ENCODE results near the gene TMX2. TPM values are rescaled to one million over a fixed set of nuclear protein-coding genes. Genes with fewer than 3 reads are reported as not detected.
A peak's percentile ranks its signal among the peaks of the same experiment; 100 is the strongest.

Gene TMX2
- total and polyA plus RNA-seq, 10 of the 15 experiments (the other 5 are each of a cell fraction or from before 2014, with no cell fraction given): 64.3 to 134 (median 91.6) TPM

DNA sequence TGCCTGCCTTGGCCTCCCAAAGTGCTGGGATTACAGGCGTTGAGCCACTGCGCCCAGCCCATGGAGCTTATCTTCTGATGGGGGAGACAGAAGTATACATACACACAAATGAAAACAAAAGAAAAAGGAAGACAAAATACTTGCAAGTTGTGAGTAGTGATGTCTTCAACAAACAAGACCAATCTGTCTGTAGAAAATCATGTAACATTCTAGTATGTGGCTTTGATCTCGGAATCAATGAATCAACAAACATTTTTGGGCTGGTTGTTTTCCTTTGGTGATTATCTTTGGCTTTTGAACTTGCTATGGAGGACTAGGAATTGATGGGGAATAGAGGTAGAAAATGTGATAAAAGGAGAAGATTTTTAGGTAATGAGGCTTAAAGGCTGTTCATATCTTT is 45.8 kb downstream of the TMX2 start (continued):
- no peak for TF ChIP-seq NBN (IDR thresholded peaks at IDR 0.05)
- no peak for TF ChIP-seq NFYA (IDR thresholded peaks at IDR 0.05; ENCODE audit: borderline replicate concordance, low read depth, low read length)

DNA sequence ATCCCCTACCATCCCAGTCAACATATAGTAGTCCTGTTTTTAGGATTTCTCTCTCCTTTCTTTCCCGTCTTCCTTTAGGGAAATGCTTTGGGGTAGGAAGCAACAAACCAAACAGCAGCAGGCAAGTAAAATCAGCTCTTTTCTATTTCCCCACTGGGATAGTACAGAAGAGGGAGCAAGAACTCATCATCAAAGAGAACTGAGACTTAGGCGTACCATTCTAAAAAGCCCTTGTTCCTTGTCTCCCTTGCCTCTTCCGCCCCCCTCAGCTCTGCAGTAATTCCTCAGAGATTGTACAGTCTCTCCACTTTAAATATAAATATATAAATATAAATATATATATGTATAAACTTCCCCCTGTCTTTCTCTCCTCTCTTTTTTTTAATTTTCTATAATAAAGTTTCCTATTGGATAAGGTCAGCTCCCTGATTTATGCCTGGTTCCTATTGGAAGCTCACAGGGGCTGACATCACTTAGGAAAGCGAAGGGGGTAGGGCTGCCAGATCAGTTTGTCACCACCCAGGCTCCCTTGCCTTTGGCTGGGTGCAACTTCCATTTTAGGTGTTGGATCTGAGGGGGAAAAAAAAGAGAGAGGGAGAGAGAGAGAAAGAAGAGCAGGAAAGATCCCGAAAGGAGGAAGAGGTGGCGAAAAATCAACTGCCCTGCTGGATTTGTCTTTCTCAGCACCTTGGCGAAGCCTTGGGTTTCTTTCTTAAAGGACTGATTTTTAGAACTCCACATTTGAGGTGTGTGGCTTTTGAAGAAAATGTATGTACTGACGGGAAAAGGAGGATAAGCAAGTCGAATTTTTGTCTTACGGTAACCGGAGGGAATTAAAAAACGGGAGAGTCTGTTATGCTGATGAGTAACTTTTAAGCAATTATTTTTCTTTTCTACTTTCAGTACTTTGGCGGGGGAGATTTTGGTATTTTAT is 49.2 kb downstream of the TMX2 start, which contains the start of gene CTNND1:
TSS of gene CTNND1 (plus strand) at position 502 of the 934 bp plus-strand sequence. CDS start 29,677 bp downstream, outside the sequence.
- ChIA-PET RAD21 (ENCODE audit: unreplicated experiment) (interaction anchor here (0.9 to 12.9 kb wide), 10 partner anchors 10 to 738 kb away, joined by 3 to 141 read pairs (median 8); partner anchors contain the start of genes BTBD18 and SELENOH), CTCF (interaction anchor here (0.8 to 10.1 kb wide), 13 partner anchors 9 to 762 kb away, joined by 3 to 169 read pairs (median 8); partner anchors contain the start of gene BTBD18), POLR2A (interaction anchor here (0.7 to 9.4 kb wide), 10 partner anchors 9 to 248 kb away, joined by 5 to 110 read pairs (median 7); partner anchors contain the start of genes BTBD18 and SELENOH), SMC1A (ENCODE audit: uncharacterized antibody, unreplicated experiment) (interaction anchor here (0.6 to 11.4 kb wide), 15 partner anchors 8 to 1148 kb away, joined by 3 to 197 read pairs (median 4); partner anchors contain the start of genes BTBD18 and SELENOH)
- TSS peak; percentile 91 for BruUV-seq (replicated peaks)
- Histone ChIP-seq H3K9ac (ENCODE audit: control insufficient read depth, insufficient read depth, low read length) (peak within 1 kb of the TSS; percentile 98), H3K27me3 (replicated peaks in 1 of 2; ENCODE audit: control insufficient read depth in 2 of 2, insufficient read depth in 2 of 2, low read length in 1 of 2) (no peaks in the 10 kb centered on the region), H3K27ac (ENCODE audit: control insufficient read depth, insufficient read depth) (peak within 1 kb of the TSS; percentile 92), H3K9me3 (replicated peaks; ENCODE audit: control insufficient read depth, insufficient read depth, low read length) (no peaks in the 10 kb centered on the region), H3K4me3 (peak within 1 kb of the TSS; percentile 70), H3K4me2 (ENCODE audit: control insufficient read depth, insufficient read depth) (peak within 1 kb of the TSS; percentile 86), H2AFZ (ENCODE audit: control insufficient read depth, low read depth, low read length) (peak within 1 kb of the TSS; percentile 81), H3K36me3 (ENCODE audit: control insufficient read depth in 2 of 2, insufficient read depth in 2 of 2, low read length in 1 of 2) (peaks cover 0 to 3% of the 10 kb centered on the region in 2 experiments; a peak in 1 of 4 replicates), H4K20me1 (ENCODE audit: control insufficient read depth, insufficient read depth) (no peaks in the 10 kb centered on the region), H3K79me2 (ENCODE audit: control insufficient read depth, insufficient read depth, low read length) (peaks cover 50% of the 10 kb centered on the region), H3K4me1 (ENCODE audit: control insufficient read depth, insufficient read depth, low read length) (no peaks in the 10 kb centered on the region)
- 71% methylated on average over 13 of the region's 13 CpGs for WGBS (ENCODE audit: insufficient coverage, insufficient replicate concordance, low lambda C conversion rate, missing lambda C conversion rate)
- intact Hi-C loops (cut with micrococcal nuclease; ENCODE audit: unreplicated experiment): loop anchor here (2.0 kb wide), 2 partner anchors 19 to 31 kb away; no protein-coding TSS in a partner anchor
- in situ Hi-C loops (cut with MboI): no loop called here
- ATAC-seq (peak; percentile 89), FAIRE-seq (peak; percentile 49), DNase-seq (ENCODE audit: low read depth, low spot score) (peak; percentile 77)
- TF ChIP-seq, protein P1, sequence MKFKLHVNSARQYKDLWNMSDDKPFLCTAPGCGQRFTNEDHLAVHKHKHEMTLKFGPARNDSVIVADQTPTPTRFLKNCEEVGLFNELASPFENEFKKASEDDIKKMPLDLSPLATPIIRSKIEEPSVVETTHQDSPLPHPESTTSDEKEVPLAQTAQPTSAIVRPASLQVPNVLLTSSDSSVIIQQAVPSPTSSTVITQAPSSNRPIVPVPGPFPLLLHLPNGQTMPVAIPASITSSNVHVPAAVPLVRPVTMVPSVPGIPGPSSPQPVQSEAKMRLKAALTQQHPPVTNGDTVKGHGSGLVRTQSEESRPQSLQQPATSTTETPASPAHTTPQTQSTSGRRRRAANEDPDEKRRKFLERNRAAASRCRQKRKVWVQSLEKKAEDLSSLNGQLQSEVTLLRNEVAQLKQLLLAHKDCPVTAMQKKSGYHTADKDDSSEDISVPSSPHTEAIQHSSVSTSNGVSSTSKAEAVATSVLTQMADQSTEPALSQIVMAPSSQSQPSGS (IDR thresholded peaks at IDR 0.05; ENCODE audit: low read length): peak; percentile 85
- TF ChIP-seq, protein P2, sequence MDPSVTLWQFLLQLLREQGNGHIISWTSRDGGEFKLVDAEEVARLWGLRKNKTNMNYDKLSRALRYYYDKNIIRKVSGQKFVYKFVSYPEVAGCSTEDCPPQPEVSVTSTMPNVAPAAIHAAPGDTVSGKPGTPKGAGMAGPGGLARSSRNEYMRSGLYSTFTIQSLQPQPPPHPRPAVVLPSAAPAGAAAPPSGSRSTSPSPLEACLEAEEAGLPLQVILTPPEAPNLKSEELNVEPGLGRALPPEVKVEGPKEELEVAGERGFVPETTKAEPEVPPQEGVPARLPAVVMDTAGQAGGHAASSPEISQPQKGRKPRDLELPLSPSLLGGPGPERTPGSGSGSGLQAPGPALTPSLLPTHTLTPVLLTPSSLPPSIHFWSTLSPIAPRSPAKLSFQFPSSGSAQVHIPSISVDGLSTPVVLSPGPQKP (IDR thresholded peaks at IDR 0.05; ENCODE audit: low read depth, low read length): no peak
- TF ChIP-seq, protein P3, sequence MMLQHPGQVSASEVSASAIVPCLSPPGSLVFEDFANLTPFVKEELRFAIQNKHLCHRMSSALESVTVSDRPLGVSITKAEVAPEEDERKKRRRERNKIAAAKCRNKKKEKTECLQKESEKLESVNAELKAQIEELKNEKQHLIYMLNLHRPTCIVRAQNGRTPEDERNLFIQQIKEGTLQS (IDR thresholded peaks at IDR 0.05; ENCODE audit: borderline replicate concordance, extremely low read depth, low read depth, low read length): no peak
- TF ChIP-seq, protein P4, sequence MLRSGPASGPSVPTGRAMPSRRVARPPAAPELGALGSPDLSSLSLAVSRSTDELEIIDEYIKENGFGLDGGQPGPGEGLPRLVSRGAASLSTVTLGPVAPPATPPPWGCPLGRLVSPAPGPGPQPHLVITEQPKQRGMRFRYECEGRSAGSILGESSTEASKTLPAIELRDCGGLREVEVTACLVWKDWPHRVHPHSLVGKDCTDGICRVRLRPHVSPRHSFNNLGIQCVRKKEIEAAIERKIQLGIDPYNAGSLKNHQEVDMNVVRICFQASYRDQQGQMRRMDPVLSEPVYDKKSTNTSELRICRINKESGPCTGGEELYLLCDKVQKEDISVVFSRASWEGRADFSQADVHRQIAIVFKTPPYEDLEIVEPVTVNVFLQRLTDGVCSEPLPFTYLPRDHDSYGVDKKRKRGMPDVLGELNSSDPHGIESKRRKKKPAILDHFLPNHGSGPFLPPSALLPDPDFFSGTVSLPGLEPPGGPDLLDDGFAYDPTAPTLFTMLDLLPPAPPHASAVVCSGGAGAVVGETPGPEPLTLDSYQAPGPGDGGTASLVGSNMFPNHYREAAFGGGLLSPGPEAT (IDR thresholded peaks at IDR 0.05; ENCODE audit: low read depth): peak; percentile 85
- TF ChIP-seq NR2F1 (conservative IDR thresholded peaks at IDR 0.05) (no peak), RAD51 (IDR thresholded peaks at IDR 0.05) (no peak), POLR2A (IDR thresholded peaks at IDR 0.05; ENCODE audit: low read depth, low read length) (peak; percentile 67; the same call in 1 of the 2 replicates), YY1 (IDR thresholded peaks at IDR 0.05; ENCODE audit: low read depth, low read length) (peak; percentile 83), SUPT20H (IDR thresholded peaks at IDR 0.05; ENCODE audit: borderline replicate concordance, control insufficient read depth, low read depth, low read length) (no peak), CHD2 (IDR thresholded peaks at IDR 0.05; ENCODE audit: borderline replicate concordance, low read depth, low read length) (peak; percentile 79; the same call in 1 of the 2 replicates), JUNB (IDR thresholded peaks at IDR 0.05) (peak; percentile 18; the same call in 1 of the 2 replicates)
- TF ChIP-seq, protein P5, sequence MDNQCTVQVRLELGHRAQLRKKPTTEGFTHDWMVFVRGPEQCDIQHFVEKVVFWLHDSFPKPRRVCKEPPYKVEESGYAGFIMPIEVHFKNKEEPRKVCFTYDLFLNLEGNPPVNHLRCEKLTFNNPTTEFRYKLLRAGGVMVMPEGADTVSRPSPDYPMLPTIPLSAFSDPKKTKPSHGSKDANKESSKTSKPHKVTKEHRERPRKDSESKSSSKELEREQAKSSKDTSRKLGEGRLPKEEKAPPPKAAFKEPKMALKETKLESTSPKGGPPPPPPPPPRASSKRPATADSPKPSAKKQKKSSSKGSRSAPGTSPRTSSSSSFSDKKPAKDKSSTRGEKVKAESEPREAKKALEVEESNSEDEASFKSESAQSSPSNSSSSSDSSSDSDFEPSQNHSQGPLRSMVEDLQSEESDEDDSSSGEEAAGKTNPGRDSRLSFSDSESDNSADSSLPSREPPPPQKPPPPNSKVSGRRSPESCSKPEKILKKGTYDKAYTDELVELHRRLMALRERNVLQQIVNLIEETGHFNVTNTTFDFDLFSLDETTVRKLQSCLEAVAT (IDR thresholded peaks at IDR 0.05): peak; percentile 62
